Esophagus (tissue), 2 donors: ENCODE data around the gene GJA3. TPM values are rescaled to one million over a fixed set of nuclear protein-coding genes. Genes with fewer than 3 reads are reported as not detected.

Experiments
- H3K27ac ChIP-seq, 2 donors: one replicate each; pipeline ENCODE4 v1.5.1; 2013; ENCODE audit warnings: low read depth in 2 of 2, mild to moderate bottlenecking in 2 of 2, inconsistent platforms in 1 of 2, low read length in 1 of 2, moderate library complexity in 1 of 2
- H3K27me3 ChIP-seq, 2 donors: one replicate each; pipeline ENCODE4 v1.6.1; 2013; ENCODE audit warnings: low read length in 2 of 2, control low read depth in 1 of 2, mild to moderate bottlenecking in 1 of 2; ENCODE audit not compliant: insufficient read depth in 2 of 2, control insufficient read depth in 1 of 2
- H3K36me3 ChIP-seq, 2 donors: one replicate each; pipeline ENCODE4 v1.6.1; 2013; ENCODE audit warnings: low read length in 1 of 2; ENCODE audit not compliant: control insufficient read depth in 2 of 2, insufficient read depth in 2 of 2
- H3K4me1 ChIP-seq, 2 donors: one replicate each; pipeline ENCODE4 v1.6.1; 2013; ENCODE audit warnings: low read length in 1 of 2; ENCODE audit not compliant: control insufficient read depth in 2 of 2, insufficient read depth in 2 of 2
- H3K4me3 ChIP-seq, 2 donors: one replicate each; pipeline ENCODE4 v1.5.1; 2013; ENCODE audit warnings: low read length in 2 of 2, mild to moderate bottlenecking in 2 of 2, low read depth in 1 of 2, moderate library complexity in 1 of 2
- H3K9me3 ChIP-seq, 2 donors: one replicate each; pipeline ENCODE4 v1.6.1; 2013; ENCODE audit warnings: mild to moderate bottlenecking in 2 of 2, low read depth in 1 of 2, low read length in 1 of 2, moderate library complexity in 1 of 2; ENCODE audit not compliant: control insufficient read depth in 2 of 2, insufficient read depth in 1 of 2
- WGBS, 2 donors: extraction: QIAGEN DNeasy Blood & Tissue Kit; methylation state at CpG; one replicate each; pipeline ENCODE4 v1.1.7; 2013; 5-methylcytosine and 5-hydroxymethylcytosine counted together
- polyA plus RNA-seq, 2 donors: library from polyadenylated mRNA; stranded (reverse); fragments of 200-250 nt; gene quantifications; one replicate each; pipeline ENCODE4 v1.2.3, GENCODE V29; 2013
- donor health status: healthy with polysubstance abuse.
- donor health status: Bipolar disorder and iron deficiency.

GJA3 gene
- polyA plus RNA-seq, 2 donors, result 0.22 to 0.75 TPM

- H3K4me3 ChIP-seq, result no peak overlapping the region
- H3K4me1 ChIP-seq, result peaks cover 0 to 2% of the 10 kb centered on the region in 2 donors
- no peaks in the 10 kb centered on the region for H3K9me3 ChIP-seq
- WGBS, 2 donors, result 73 to 76% methylated on average over 12 of the region's 12 CpGs
- no peak overlapping the region for H3K27ac ChIP-seq
- H3K36me3 ChIP-seq, result peaks cover 0 to 9% of the 10 kb centered on the region in 2 donors
- no peaks in the 10 kb centered on the region for H3K27me3 ChIP-seq
These were observed 24.7 kb upstream of the GJA3 start for GRCh38 chr13:20185366-20186056.

DNA sequence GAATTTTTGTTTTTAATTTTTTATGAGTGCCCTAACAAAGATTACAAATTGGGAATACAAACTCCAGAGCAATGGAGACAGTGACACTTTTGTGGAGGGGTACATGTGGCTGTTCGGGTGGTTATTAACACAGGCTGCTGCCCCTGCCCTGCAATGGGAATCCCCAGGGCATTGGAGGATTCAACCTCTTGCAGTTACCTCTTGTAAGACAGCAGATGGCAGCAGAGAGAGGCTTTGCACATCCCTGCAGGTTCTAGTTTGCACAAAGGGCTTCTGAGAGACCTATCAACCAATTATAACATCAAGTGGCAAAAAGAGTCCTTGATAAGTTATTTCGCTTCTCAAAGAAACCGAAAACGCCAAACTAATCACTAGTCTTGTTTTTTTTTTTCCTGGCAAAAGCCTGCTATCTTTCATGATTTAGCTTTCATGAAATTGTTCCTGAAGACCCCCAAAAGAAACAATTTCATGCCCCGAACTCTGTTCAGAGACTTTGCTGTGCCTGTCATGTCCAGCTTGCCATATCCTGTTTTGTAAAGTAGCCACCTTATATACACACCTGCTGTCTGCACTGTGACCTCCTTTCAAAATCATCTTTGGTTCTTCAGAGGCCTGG is 21.5 kb upstream of the GJA3 start:
- H3K36me3 ChIP-seq, result peaks cover 0 to 3% of the 10 kb centered on the region in 2 donors
- peaks cover 2 to 8% of the 10 kb centered on the region in 2 donors for H3K4me1 ChIP-seq
- H3K27me3 ChIP-seq, result no peaks in the 10 kb centered on the region
- no peaks in the 10 kb centered on the region for H3K9me3 ChIP-seq
- H3K27ac ChIP-seq, result no peak overlapping the region
- no peak overlapping the region for H3K4me3 ChIP-seq
- WGBS, 2 donors, result 21 to 23% methylated on average over 5 of the region's 5 CpGs

- Histone ChIP-seq H3K36me3 (no peaks in the 10 kb centered on the region), H3K4me3 (no peak overlapping the region), H3K9me3 (no peaks in the 10 kb centered on the region), H3K27me3 (no peaks in the 10 kb centered on the region), H3K4me1 (peaks cover 2 to 10% of the 10 kb centered on the region in 2 donors), H3K27ac (no peak overlapping the region)
- 42 to 64% methylated on average over 3 of the region's 3 CpGs for WGBS, 2 donors
These were observed 20.3 kb upstream of the GJA3 start for GRCh38 chr13:20181188-20181587.

- H3K4me1 ChIP-seq, result peaks cover 2 to 15% of the 10 kb centered on the region in 2 donors
- H3K27me3 ChIP-seq, result no peaks in the 10 kb centered on the region
- H3K9me3 ChIP-seq, result no peaks in the 10 kb centered on the region
- WGBS, 2 donors, result 58 to 60% methylated on average over 5 of the region's 5 CpGs
- no peaks in the 10 kb centered on the region for H3K36me3 ChIP-seq
- no peak overlapping the region for H3K27ac ChIP-seq
- H3K4me3 ChIP-seq, result no peak overlapping the region
These were observed 17.3 kb upstream of the GJA3 start for GRCh38 chr13:20178156-20178555.

GRCh38 chr13:20177049-20177831 is 16.4 kb upstream of the GJA3 start:
- Histone ChIP-seq H3K4me3 (no peak overlapping the region), H3K36me3 (no peaks in the 10 kb centered on the region), H3K27me3 (no peaks in the 10 kb centered on the region), H3K9me3 (no peaks in the 10 kb centered on the region), H3K4me1 (peaks cover 2 to 15% of the 10 kb centered on the region in 2 donors), H3K27ac (no peak overlapping the region)
- 40 to 52% methylated on average over 64 to 67 of the region's 67 CpGs for WGBS, 2 donors

DNA sequence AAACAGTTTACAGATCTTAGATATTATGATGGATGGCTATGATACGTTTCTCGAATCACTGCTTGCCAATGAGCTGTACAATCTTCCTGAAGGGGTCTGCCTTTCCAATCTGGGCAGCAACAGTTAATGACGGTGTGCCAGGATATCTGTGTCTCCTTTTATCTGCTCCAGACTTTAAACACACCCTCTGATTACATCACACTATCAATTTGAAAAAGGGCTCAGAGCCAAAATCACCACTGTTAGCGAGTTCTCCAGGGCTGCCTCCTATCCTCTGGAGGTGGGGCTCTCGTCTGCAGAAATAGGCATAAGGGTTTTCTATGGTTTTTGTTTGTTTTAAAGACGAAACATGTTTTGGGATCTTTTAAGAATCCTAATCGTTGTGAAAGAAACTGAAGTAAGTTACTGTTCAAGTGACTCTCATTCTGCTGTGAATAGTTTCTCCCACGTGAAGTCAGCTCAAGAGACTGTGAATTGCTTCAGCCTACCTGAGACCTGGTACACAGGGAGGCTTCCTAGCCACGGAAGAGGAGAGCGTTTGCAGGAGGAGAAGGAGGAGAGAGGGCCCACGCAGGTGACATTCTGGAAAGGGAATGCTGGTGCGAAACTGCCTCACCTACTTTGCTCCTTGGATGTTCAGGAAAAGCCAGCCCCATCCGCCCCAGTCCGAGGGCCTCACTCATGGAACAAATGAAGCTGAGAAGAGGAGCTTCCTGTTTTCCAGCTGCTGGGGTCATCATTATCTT is 15.2 kb upstream of the GJA3 start:
- Histone ChIP-seq H3K9me3 (no peaks in the 10 kb centered on the region), H3K4me3 (no peak overlapping the region), H3K36me3 (no peaks in the 10 kb centered on the region), H3K27ac (peak overlapping the region in 1 of 2 donors; percentile 52), H3K4me1 (peaks cover 2 to 13% of the 10 kb centered on the region in 2 donors), H3K27me3 (no peaks in the 10 kb centered on the region)
- WGBS, 2 donors, result 66 to 70% methylated on average over 14 of the region's 14 CpGs

- H3K27ac ChIP-seq, result peak overlapping the region; percentile 73 to 83
These were observed 14.5 kb upstream of the GJA3 start for GRCh38 chr13:20175406-20175794.

DNA sequence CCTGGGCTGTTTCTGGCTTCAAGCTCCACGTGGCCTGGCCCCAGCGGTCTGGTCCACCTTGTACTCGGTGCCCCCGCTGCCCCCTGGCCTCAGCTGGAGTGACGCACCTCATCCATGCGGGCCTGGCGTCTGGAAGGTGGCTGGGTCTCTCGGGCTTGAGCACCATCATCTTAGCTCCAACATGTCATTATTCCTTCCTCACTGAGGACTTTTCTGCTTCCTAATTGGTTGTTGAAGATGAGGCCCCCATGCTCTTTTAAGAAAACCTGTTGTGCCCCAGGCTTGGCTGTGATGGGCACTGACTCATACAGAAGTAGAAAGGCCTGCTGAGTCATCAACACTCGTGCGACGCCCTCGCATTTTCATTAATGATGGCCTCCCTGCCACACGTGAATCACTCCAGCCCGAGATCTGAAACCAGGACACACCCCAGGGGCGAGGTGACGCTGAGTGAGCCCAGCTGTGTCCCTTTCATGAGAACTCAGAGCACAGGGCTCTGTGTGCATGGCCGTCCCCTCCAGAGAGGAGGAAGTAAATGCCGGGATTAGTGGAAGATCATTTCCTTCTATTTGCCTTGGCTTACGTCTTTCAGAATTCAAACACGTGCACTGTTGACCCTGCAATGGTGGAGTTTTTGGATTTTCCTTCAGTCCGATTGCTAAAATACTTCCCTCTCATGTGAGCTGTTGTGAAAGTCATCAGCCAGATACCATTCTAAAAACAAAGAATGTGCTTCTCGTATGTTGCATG is 14.0 kb upstream of the GJA3 start:
- H3K27me3 ChIP-seq, result no peaks in the 10 kb centered on the region
- peaks cover 2 to 13% of the 10 kb centered on the region in 2 donors for H3K4me1 ChIP-seq
- no peak overlapping the region for H3K4me3 ChIP-seq
- H3K36me3 ChIP-seq, result no peaks in the 10 kb centered on the region
- H3K27ac ChIP-seq, result peak overlapping the region; percentile 73 to 74
- WGBS, 2 donors, result 28 to 31% methylated on average over 22 of the region's 22 CpGs
- H3K9me3 ChIP-seq, result no peaks in the 10 kb centered on the region

More at GRCh38 chr13:20175406-20175794, 14.5 kb upstream of the GJA3 start:
- peaks cover 2 to 13% of the 10 kb centered on the region in 2 donors for H3K4me1 ChIP-seq
- H3K4me3 ChIP-seq, result no peak overlapping the region
- WGBS, 2 donors, result 73 to 77% methylated on average over 3 of the region's 3 CpGs
- H3K9me3 ChIP-seq, result no peaks in the 10 kb centered on the region
- H3K36me3 ChIP-seq, result no peaks in the 10 kb centered on the region
- H3K27me3 ChIP-seq, result no peaks in the 10 kb centered on the region
